ENCODE measurements around the gene ZNF469. TPM values are rescaled to one million over a fixed set of nuclear protein-coding genes. Genes with fewer than 3 reads are reported as not detected.

Gene ZNF469
- total RNA-seq, 4 donors from 2014 or later: 0.03 to 0.16 (median 0.07) TPM

DNA sequence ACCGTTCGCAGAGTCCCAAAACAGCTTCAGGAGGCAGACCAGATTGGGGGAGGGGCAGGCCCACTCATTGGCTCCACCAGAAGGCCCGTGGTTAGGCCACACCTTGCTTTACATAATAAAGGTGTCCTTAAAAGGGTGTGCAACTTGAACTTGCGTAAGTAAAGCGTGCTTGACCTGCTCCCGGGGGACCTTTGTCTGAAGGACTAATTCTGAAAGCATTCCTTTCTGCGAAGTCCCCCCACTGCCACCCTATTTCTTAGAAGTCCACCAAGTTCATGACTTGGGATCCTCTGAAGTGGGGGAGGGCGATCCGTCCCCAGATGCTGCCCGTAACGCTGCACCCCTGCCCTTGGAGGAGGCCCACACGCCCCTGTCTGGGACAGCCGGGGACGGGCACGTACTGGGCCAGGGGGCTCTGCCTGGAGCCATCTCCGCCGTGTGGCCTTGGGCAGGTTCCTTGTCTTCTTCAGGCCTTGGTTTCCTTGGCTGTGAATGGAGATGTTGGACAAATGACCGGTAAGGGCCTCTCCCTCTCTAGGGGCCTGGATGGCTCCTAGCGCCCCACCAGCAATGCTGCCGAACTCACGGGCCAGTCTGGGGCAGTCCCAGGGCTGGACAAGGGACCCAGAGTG, 823 bp upstream of the ZNF469 start:
- peaks cover 0 to 12% of the 10 kb centered on the region in 2 donors for H3K4me1 ChIP-seq
- H3K36me3 ChIP-seq: no peaks in the 10 kb centered on the region
- ATAC-seq (no peak), DNase-seq (no peak)
- in situ Hi-C loops (cut with MboI; ENCODE audit: low sequenced_read_pairs in 4 of 4): no loop called here
- H3K27ac ChIP-seq: peak overlapping the region in 1 of 4 donors; percentile 72
- TF ChIP-seq, protein P1, sequence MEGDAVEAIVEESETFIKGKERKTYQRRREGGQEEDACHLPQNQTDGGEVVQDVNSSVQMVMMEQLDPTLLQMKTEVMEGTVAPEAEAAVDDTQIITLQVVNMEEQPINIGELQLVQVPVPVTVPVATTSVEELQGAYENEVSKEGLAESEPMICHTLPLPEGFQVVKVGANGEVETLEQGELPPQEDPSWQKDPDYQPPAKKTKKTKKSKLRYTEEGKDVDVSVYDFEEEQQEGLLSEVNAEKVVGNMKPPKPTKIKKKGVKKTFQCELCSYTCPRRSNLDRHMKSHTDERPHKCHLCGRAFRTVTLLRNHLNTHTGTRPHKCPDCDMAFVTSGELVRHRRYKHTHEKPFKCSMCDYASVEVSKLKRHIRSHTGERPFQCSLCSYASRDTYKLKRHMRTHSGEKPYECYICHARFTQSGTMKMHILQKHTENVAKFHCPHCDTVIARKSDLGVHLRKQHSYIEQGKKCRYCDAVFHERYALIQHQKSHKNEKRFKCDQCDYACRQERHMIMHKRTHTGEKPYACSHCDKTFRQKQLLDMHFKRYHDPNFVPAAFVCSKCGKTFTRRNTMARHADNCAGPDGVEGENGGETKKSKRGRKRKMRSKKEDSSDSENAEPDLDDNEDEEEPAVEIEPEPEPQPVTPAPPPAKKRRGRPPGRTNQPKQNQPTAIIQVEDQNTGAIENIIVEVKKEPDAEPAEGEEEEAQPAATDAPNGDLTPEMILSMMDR (IDR thresholded peaks at IDR 0.05 in 4 of 5, conservative IDR thresholded peaks at IDR 0.05 in 1 of 5): no peak
- no peak for TF ChIP-seq POLR2A (IDR thresholded peaks at IDR 0.05)
- intact Hi-C loops (cut with DNase I; ENCODE audit: low total_unique reads): loop anchor here (5.0 kb wide), 1 partner anchor 75 kb away; no protein-coding TSS in a partner anchor
- H3K4me3 ChIP-seq: no peak overlapping the region
- no peaks in the 10 kb centered on the region for H3K9me3 ChIP-seq
- H3K27me3 ChIP-seq: no peaks in the 10 kb centered on the region

DNA sequence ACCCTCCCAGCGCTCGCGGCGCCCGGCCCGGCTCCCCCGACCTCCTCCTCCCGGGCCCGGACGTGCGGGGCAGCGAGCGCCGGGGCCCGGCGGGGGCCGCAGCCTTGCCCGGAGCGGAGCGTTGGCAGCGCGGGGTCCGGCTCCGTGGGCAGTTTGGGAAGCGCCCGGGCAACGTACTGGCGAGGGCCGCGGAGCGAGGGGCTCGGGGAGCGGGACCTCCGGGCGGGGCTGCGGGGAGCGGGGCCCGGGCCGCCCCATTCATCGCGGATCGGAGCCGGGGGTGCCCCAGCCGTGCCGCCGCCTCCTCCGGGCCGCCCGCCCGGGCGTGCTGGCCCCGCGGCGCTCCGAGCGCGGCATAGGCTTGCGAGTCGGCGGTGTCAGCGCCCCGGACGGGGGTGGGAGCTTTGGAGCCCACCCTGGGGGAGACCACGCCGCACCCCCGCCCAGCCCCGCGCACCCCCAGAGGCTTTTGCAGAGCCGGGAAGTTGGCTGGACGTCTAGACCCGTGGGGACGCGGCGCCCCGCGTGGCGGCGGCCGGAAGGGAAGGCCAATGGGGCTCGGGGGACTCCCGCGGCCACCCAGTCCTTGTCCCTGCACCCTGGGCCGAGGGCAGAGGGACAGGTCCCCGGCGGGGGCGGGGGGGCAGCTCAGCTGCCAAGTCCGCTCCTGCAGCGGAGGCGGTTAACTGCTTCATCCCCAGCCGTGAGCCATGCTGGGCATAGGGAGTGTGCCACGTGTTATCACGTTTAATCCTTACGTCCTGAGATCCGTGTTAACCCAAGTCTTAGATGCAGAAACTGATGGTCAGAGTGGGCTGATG, 852 bp downstream of the ZNF469 start:
- Histone ChIP-seq H3K9me3 (no peaks in the 10 kb centered on the region), H3K36me3 (no peaks in the 10 kb centered on the region), H3K27me3 (no peaks in the 10 kb centered on the region), H3K4me1 (peaks cover 5 to 29% of the 10 kb centered on the region in 2 donors), H3K27ac (peak overlapping the region in 1 of 4 donors; percentile 55), H3K4me3 (peak overlapping the region; percentile 23 to 48 (median 34))
- ATAC-seq: peak; percentile 25 to 38
- TF ChIP-seq POLR2A (IDR thresholded peaks at IDR 0.05): no peak
- TF ChIP-seq, protein P1 (IDR thresholded peaks at IDR 0.05 in 4 of 5, conservative IDR thresholded peaks at IDR 0.05 in 1 of 5): peak in 4 of 5 experiments; percentile 15 to 61 (median 49)
- in situ Hi-C loops (cut with MboI; ENCODE audit: low sequenced_read_pairs in 4 of 4): no loop called here
- DNase-seq: peak in 1 of 2 donors; percentile 11
- intact Hi-C loops (cut with DNase I; ENCODE audit: low total_unique reads): loop anchor here (1.0 to 5.0 kb wide), 2 partner anchors 76 to 188 kb away; no protein-coding TSS in a partner anchor

DNA sequence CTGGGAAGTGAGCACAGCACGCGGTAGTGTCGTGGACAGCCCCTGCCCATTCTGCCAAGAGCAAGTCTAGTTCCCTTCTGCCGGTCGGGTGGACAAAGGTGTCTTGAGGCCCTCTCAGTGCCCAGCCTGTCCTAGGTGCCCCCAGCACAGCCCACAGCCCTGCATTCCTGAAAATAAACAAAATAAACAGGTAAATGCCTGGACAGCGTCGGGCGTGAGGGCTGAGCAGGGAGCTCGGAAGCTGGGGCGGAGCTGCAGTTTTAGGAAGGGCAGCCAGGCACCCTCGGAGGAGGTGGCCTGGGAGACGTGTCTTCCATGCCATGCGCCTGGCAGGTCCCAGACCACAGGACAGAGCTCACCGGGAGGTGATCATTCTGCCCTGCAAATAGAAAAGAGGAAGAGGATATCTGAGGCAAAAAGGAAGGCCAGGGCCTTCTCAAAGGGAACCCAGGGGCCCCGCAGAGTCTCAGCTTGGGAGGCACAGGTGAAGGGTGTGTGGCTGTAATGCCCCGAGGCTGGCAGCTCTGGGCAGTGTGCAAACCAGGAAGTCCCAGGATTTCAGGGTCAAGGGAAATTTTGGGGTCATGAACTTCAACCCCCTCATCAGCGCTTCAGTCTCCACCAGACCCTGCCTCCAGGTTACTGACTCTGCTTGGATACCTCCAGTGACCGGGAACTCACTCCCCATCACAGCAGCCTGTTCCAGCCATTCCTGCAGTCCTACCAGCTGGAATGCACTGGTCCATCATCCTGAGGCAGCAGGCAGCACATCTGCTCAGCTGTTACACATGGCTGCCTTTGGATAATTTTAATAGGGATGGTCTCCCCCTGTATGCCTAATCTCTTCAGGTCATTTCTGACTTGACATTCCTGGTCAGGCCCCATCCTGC, 1.7 kb downstream of the ZNF469 start:
- Histone ChIP-seq H3K9me3 (no peaks in the 10 kb centered on the region), H3K27ac (peak overlapping the region in 1 of 4 donors; percentile 55), H3K4me1 (peaks cover 9 to 38% of the 10 kb centered on the region in 2 donors), H3K27me3 (no peaks in the 10 kb centered on the region), H3K4me3 (peak overlapping the region in 1 of 4 donors; percentile 23), H3K36me3 (no peaks in the 10 kb centered on the region)
- intact Hi-C loops (cut with DNase I; ENCODE audit: low total_unique reads) (loop anchor here (5.0 kb wide), 1 partner anchor 77 kb away; no protein-coding TSS in a partner anchor), in situ Hi-C loops (cut with MboI; ENCODE audit: low sequenced_read_pairs in 4 of 4) (no loop called here)
- TF ChIP-seq, protein P1 (IDR thresholded peaks at IDR 0.05 in 4 of 5, conservative IDR thresholded peaks at IDR 0.05 in 1 of 5): no peak
- no peak for TF ChIP-seq POLR2A (IDR thresholded peaks at IDR 0.05)
- ATAC-seq (no peak), DNase-seq (no peak)

DNA sequence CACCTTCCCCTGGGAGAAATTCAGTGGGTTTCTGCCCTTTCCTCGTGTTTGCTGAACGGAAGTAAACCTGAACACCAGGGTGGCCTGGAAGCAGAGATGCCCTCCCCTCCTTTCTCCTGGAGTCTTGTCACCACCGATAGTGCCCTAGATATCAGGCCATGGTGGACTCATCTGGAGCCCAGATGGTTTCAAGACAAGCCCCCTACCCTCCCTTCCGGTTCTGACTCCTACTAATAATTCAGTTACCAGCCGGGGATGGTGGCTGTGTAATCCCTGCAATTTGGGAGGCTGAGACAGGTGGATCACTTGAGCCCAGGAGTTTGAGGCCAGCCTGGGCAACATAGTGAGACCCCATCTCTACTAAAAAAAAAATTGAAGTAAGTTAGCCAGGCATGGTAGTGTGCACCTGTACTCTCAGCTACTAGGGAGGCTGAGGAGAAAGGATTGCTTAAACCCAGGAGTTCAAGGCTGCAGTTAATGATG, 2.4 kb downstream of the ZNF469 start:
- no peaks in the 10 kb centered on the region for H3K27me3 ChIP-seq
- H3K4me3 ChIP-seq: no peak overlapping the region
- intact Hi-C loops (cut with DNase I; ENCODE audit: low total_unique reads) (no loop called here), in situ Hi-C loops (cut with MboI; ENCODE audit: low sequenced_read_pairs in 4 of 4) (no loop called here)
- ATAC-seq (no peak), DNase-seq (no peak)
- no peaks in the 10 kb centered on the region for H3K9me3 ChIP-seq
- peaks cover 9 to 44% of the 10 kb centered on the region in 2 donors for H3K4me1 ChIP-seq
- no peak overlapping the region for H3K27ac ChIP-seq
- no peaks in the 10 kb centered on the region for H3K36me3 ChIP-seq
- TF ChIP-seq, protein P1 (IDR thresholded peaks at IDR 0.05 in 4 of 5, conservative IDR thresholded peaks at IDR 0.05 in 1 of 5): no peak
- no peak for TF ChIP-seq POLR2A (IDR thresholded peaks at IDR 0.05)
